GM12874 (cell line): ENCODE results near the gene RXFP2.

Source experiments
- TF ChIP-seq, protein P1 (sequence below): IDR thresholded peaks from 2 replicates; pipeline ENCODE4 v1.5.1; 2011; ENCODE audit warnings: low read depth, mild to moderate bottlenecking, control low read depth, low read length, moderate library complexity; ENCODE audit not compliant: insufficient read depth

RXFP2 gene

DNA sequence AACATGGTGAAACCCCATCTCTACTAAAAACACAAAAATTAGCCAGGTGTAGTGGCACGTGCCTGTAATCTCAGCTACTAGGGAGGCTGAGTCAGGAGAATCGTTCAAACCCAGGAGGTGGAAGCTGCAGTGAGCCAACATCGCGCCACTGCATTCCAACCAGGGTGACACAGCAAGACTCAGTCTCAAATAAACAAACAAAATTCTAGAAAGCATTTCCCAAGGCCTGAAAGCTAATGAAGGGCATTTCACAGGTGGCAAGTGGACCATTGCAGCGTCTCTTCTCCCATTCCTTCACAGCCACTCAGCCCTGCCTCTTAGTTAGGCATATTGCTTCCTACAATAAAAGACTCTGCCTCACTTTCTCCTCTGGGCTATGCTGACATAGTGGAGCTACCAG lies 13.5 kb upstream of the RXFP2 start:
- TF ChIP-seq, protein P1, sequence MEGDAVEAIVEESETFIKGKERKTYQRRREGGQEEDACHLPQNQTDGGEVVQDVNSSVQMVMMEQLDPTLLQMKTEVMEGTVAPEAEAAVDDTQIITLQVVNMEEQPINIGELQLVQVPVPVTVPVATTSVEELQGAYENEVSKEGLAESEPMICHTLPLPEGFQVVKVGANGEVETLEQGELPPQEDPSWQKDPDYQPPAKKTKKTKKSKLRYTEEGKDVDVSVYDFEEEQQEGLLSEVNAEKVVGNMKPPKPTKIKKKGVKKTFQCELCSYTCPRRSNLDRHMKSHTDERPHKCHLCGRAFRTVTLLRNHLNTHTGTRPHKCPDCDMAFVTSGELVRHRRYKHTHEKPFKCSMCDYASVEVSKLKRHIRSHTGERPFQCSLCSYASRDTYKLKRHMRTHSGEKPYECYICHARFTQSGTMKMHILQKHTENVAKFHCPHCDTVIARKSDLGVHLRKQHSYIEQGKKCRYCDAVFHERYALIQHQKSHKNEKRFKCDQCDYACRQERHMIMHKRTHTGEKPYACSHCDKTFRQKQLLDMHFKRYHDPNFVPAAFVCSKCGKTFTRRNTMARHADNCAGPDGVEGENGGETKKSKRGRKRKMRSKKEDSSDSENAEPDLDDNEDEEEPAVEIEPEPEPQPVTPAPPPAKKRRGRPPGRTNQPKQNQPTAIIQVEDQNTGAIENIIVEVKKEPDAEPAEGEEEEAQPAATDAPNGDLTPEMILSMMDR, result no peak

DNA sequence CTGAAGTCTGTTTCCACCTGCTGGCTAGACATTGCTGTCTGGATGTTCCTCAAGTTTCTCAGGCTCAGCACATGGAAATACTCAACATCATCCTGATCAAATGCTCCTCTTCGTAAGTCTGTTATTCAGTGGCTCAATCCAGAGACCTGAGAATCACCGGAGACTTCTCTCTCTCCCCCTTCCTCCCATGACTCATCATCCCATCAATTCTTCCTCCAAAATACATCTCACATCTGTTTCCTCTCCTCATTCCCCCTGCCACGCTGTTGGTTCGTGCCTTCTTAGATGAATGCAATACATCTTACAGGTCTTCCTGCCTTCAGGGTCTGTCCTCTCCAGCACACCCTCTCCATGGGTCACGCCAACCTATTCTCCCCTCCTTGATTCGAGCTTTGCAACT lies 7.4 kb upstream of the RXFP2 start:
- TF ChIP-seq, protein P1, result no peak

DNA sequence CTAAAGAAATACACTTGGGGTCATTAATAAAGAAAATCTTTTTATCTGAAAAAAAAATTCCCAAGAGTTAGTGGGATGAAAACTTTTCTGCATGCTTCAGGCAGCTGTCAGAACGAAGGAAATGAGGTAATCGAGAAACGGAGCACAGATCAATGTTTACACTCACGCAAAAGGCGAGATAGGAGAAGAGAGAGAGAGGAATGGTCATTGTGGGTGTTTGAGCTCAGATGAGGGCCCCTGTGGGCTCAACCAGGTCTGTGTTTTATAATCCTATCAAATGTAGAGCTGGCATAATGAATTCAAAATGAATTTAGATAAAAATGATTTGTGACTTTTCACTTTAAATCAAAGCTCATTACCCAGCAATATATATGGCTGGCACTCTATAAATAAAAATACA lies 6.3 kb upstream of the RXFP2 start:
- TF ChIP-seq, protein P1, result no peak

DNA sequence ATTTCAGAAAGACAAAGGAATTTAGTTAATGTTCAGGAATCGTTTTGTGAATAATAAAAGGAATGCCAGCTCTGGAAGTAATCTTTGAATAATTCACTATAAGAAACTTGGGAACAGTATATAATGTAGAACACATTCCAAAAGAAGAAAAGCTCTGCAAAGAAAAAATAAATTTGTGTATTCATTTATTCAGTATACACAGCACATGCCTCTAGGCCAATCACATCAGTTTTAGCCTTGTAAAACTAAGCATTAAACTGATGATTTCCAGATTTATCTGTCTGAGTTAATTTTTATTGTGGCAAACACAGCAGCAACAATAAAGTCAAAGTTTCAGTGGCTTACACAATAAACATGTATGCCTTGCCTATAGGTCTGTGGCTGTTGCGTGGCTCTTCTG lies 5.7 kb upstream of the RXFP2 start:
- TF ChIP-seq, protein P1, result no peak

DNA sequence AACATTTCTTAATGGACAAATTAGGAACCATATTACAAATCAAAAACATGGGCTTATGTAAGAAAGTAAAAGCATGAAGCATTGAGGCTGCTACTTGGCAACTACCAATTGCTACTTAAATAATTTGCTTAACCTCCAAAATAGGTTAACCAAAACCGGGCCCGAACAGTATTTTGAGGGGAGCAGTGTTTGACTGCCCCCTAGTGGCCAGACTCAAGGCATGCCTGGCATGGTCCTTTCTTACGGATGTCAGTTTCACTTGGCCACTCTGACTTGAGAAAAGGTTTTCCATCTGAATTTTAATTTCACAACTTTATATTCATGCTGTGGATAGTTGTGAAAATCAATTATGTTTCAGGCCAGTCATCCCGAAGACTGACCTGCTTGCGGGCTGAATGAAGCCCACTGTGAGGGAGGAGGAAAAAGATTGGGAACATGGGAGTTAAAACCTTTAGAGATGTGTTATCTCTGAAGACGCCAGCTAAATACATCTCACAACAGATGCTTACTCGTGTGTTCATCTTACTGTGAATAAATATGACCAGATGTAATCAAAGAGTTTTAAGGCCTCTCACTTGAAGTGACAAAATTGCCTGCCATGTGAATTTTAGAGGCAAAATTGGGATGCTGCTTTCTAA lies 2.9 kb downstream of the RXFP2 start:
- TF ChIP-seq, protein P1, result peak; percentile 89

DNA sequence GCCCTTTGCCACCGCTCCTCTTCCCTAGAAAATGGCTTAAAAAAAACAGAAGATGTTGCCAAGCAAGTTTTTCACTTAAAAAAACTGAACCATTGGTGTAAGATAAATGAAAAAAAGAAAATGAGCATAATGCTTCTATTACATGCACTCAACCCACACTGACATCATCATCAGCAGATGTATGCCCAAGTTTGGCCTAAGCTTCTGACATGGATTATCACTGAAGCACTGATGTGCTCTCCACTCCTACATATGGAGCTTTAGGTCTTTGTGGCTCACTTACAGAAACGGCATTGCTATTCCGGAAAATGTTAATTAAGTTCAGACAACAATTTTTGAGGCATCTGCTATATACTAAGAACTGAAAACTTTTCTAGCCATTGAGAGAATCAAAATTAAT lies 8.0 kb downstream of the RXFP2 start:
- TF ChIP-seq, protein P1, result no peak

DNA sequence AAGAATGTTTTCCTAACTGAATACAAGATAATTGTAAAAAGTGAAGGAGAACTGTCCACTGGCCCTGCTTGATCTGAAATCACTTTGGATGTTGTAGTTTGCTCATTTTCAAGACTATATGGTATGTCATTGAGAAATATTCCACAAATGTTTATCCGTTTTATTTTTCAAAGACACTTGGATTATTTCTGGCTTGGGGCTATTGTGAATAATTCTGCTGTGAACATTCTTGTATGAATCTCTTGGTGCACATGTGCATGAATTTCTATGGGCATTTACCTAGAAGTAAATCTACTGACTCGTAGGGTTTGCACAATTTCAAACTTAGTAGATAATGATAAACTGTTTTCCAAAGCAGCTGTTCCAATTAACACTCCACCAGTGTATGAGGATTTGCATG lies 8.6 kb downstream of the RXFP2 start:
- TF ChIP-seq, protein P1, result no peak
